IMR-90 (cell line): Measurements from ENCODE around the gene NADSYN1. TPM values are rescaled to one million over a fixed set of nuclear protein-coding genes. Genes with fewer than 3 reads are reported as not detected.

Experiments used
- ATAC-seq: fragments of 200-7000 bp; cut with Tn5 transposase; 2 replicates; pipeline ENCODE4 v1.9.1; 2020; ENCODE audit warnings: low read depth, mild to moderate bottlenecking, moderate library complexity
- BruUV-seq: library from RNA; stranded (reverse); fragments of 400-500 nt; replicated peaks from 2 replicates; lab custom pipeline; 2021; lab: Mats Ljungman, UMichigan
- CTCF ChIA-PET: fragments of 300-600 bp; formaldehyde crosslinking; extraction: SDS; loops from one replicate; lab custom pipeline; 2021; ENCODE audit warnings: antibody characterized with exemption; lab: Yijun Ruan, JAX
- POLR2A ChIA-PET: fragments of 300-600 bp; sonication (Branson Sonifier 250); formaldehyde crosslinking; loops from one replicate; lab custom pipeline; 2022; ENCODE audit warnings: antibody characterized with exemption; ENCODE audit not compliant: unreplicated experiment; lab: Charles Lee
- DNase-seq: peaks from one replicate; pipeline ENCODE4 v3.0.0; 2013
- H2AFZ ChIP-seq: replicated peaks from 2 replicates; pipeline ENCODE3; 2013; ENCODE audit warnings: low read length, mild to moderate bottlenecking; ENCODE audit not compliant: poor library complexity
- H2AK5ac ChIP-seq: 2 replicates; pipeline ENCODE4 v1.6.1; 2013; ENCODE audit warnings: low read depth, low read length, inconsistent platforms
- H2AK9ac ChIP-seq: replicated peaks from 2 replicates; pipeline ENCODE3; 2013; ENCODE audit warnings: mild to moderate bottlenecking, low read depth, low read length, moderate library complexity; ENCODE audit not compliant: poor library complexity
- H2BK120ac ChIP-seq: 2 replicates; pipeline ENCODE4 v1.6.1; 2013; ENCODE audit warnings: low read depth, low read length, inconsistent platforms
- H2BK15ac ChIP-seq: 3 replicates; pipeline ENCODE4 v1.6.1; 2013; ENCODE audit warnings: low read depth, low read length, inconsistent platforms
- H2BK20ac ChIP-seq: 2 replicates; pipeline ENCODE4 v1.6.1; 2013; ENCODE audit warnings: low read depth, mild to moderate bottlenecking, inconsistent platforms, low read length, moderate library complexity
- H2BK5ac ChIP-seq: 2 replicates; pipeline ENCODE4 v1.6.1; 2013; ENCODE audit warnings: mild to moderate bottlenecking, low read depth, low read length, inconsistent platforms; ENCODE audit not compliant: poor library complexity, severe bottlenecking
- H3K14ac ChIP-seq: replicated peaks from 2 replicates; pipeline ENCODE4 v1.6.1; 2013; ENCODE audit warnings: low read depth, low read length, inconsistent platforms
- H3K18ac ChIP-seq: 2 replicates; pipeline ENCODE4 v1.6.1; 2013; ENCODE audit warnings: low read depth, low read length, control low read depth
- H3K23ac ChIP-seq: 2 replicates; pipeline ENCODE4 v1.6.1; 2013; ENCODE audit warnings: low read depth, low read length, inconsistent platforms
- H3K27ac ChIP-seq: 2 replicates; pipeline ENCODE4 v1.5.1; 2013; ENCODE audit warnings: mild to moderate bottlenecking, control low read depth, low read length; ENCODE audit not compliant: insufficient read depth
- H3K27me3 ChIP-seq: 2 replicates; pipeline ENCODE4 v1.6.1; 2013; ENCODE audit warnings: low read length; ENCODE audit not compliant: control insufficient read depth, insufficient read depth
- H3K36me3 ChIP-seq: 2 replicates; pipeline ENCODE4 v1.6.1; 2013; ENCODE audit warnings: low read length, mixed read lengths; ENCODE audit not compliant: control insufficient read depth, insufficient read depth
- H3K4ac ChIP-seq: 2 replicates; pipeline ENCODE4 v1.6.1; 2013; ENCODE audit warnings: low read depth, low read length, inconsistent platforms
- H3K4me1 ChIP-seq: 2 replicates; pipeline ENCODE4 v1.6.1; 2013; ENCODE audit warnings: low read length, mixed read lengths; ENCODE audit not compliant: control insufficient read depth, insufficient read depth
- H3K4me2 ChIP-seq: 2 replicates; pipeline ENCODE4 v1.6.1; 2013; ENCODE audit warnings: low read depth, mild to moderate bottlenecking, control low read depth, low read length, moderate library complexity
- H3K4me3 ChIP-seq: 2 replicates; pipeline ENCODE4 v1.5.1; 2013; ENCODE audit warnings: low read depth, mild to moderate bottlenecking, control low read depth, low read length, moderate library complexity; ENCODE audit not compliant: insufficient read depth
- H3K56ac ChIP-seq: 2 replicates; pipeline ENCODE4 v1.6.1; 2013; ENCODE audit warnings: low read length, inconsistent platforms; ENCODE audit not compliant: insufficient read depth; ENCODE audit errors: extremely low read depth
- H3K79me1 ChIP-seq, 2 experiments: 2 replicates each; pipeline ENCODE4 v1.6.1; 2013; ENCODE audit warnings: low read length in 2 of 2, inconsistent platforms in 1 of 2, low read depth in 1 of 2
- H3K9ac ChIP-seq: 2 replicates; pipeline ENCODE4 v1.6.1; 2013; ENCODE audit warnings: low read depth, low read length, control low read depth
- H3K9me1 ChIP-seq: 2 replicates; pipeline ENCODE4 v1.6.1; 2013; ENCODE audit warnings: low read length, inconsistent platforms; ENCODE audit not compliant: insufficient read depth
- H3K9me3 ChIP-seq: 2 replicates; pipeline ENCODE4 v1.6.1; 2013; ENCODE audit warnings: low read length; ENCODE audit not compliant: control insufficient read depth, insufficient read depth
- H4K20me1 ChIP-seq: 2 replicates; pipeline ENCODE4 v1.6.1; 2013; ENCODE audit warnings: low read length, inconsistent platforms; ENCODE audit not compliant: insufficient read depth
- H4K5ac ChIP-seq: 2 replicates; pipeline ENCODE4 v1.6.1; 2013; ENCODE audit warnings: mild to moderate bottlenecking, low read depth, low read length, control low read depth
- H4K8ac ChIP-seq, 2 experiments: 2 replicates each; pipeline ENCODE4 v1.6.1; 2013; ENCODE audit warnings: low read depth in 2 of 2, low read length in 2 of 2, control low read depth in 1 of 2, inconsistent platforms in 1 of 2
- H4K91ac ChIP-seq: 2 replicates; pipeline ENCODE4 v1.6.1; 2013; ENCODE audit warnings: low read depth, low read length, inconsistent platforms; ENCODE audit not compliant: insufficient read depth
- BHLHE40 ChIP-seq: fragments of 150-350 bp; IDR thresholded peaks from 2 replicates; pipeline ENCODE4 v1.6.1; 2016; ENCODE audit warnings: mild to moderate bottlenecking, low read depth, low read length
- CEBPB ChIP-seq: IDR thresholded peaks from 2 replicates; pipeline ENCODE4 v1.6.1; 2012; ENCODE audit warnings: low read depth, low read length, improper control_type of control experiment
- CHD1 ChIP-seq: IDR thresholded peaks from 2 replicates; pipeline ENCODE4 v1.6.1; 2012; ENCODE audit warnings: low read depth, low read length, improper control_type of control experiment
- FOS ChIP-seq: fragments of 150-350 bp; IDR thresholded peaks from 2 replicates; pipeline ENCODE4 v1.6.1; 2016; ENCODE audit warnings: low read depth, low read length
- MAFK ChIP-seq: IDR thresholded peaks from 2 replicates; pipeline ENCODE4 v1.6.1; 2012; ENCODE audit warnings: low read depth, low read length, improper control_type of control experiment
- MAZ ChIP-seq: IDR thresholded peaks from 2 replicates; pipeline ENCODE4 v1.6.1; 2012; ENCODE audit warnings: low read depth, mild to moderate bottlenecking, low read length, improper control_type of control experiment, moderate library complexity, borderline replicate concordance
- MXI1 ChIP-seq: IDR thresholded peaks from 2 replicates; pipeline ENCODE4 v1.6.1; 2012; ENCODE audit warnings: low read depth, mild to moderate bottlenecking, low read length, moderate library complexity, borderline replicate concordance
- NFE2L2 ChIP-seq: fragments of 150-350 bp; IDR thresholded peaks from 2 replicates; pipeline ENCODE4 v1.6.1; 2016; ENCODE audit warnings: low read depth, mild to moderate bottlenecking, low read length
- POLR2A ChIP-seq: IDR thresholded peaks from 2 replicates; pipeline ENCODE4 v1.6.1; 2012; ENCODE audit warnings: mild to moderate bottlenecking, low read depth, low read length
- RAD21 ChIP-seq: IDR thresholded peaks from 2 replicates; pipeline ENCODE4 v1.6.1; 2012; ENCODE audit warnings: low read length, improper control_type of control experiment
- RCOR1 ChIP-seq: IDR thresholded peaks from 2 replicates; pipeline ENCODE4 v1.6.1; 2012; ENCODE audit warnings: mild to moderate bottlenecking, low read length, improper control_type of control experiment; ENCODE audit not compliant: insufficient replicate concordance
- RFX5 ChIP-seq: IDR thresholded peaks from 2 replicates; pipeline ENCODE4 v1.8.0; 2012; ENCODE audit warnings: low read depth, mild to moderate bottlenecking, low read length, moderate library complexity
- SMC3 ChIP-seq: fragments of 150-350 bp; IDR thresholded peaks from 2 replicates; pipeline ENCODE4 v1.6.1; 2016; ENCODE audit warnings: low read depth, mild to moderate bottlenecking, antibody characterized with exemption, low read length, moderate library complexity
- WGBS, 2 experiments: methylation state at CpG; one replicate each; pipeline versions ENCODE4 v1.1.5 to v1.1.7; 2013; ENCODE audit warnings: missing lambda C conversion rate in 2 of 2; ENCODE audit not compliant: insufficient read length in 1 of 2; ENCODE audit errors: extremely low coverage in 2 of 2; 5-methylcytosine and 5-hydroxymethylcytosine counted together
- dilution Hi-C: fragments of 300-500 bp; cut with HindIII; formaldehyde crosslinking; loops from one replicate; pipeline ENCODE4 v1.14.3; 2018; ENCODE audit warnings: low sequenced_read_pairs; ENCODE audit not compliant: unreplicated experiment
- in situ Hi-C: fragments of 300-500 bp; cut with MboI; formaldehyde crosslinking; loops from 3 replicates; pipeline ENCODE4 v1.14.3; 2019; ENCODE audit warnings: low sequenced_read_pairs, inconsistent platforms, mixed read lengths
- intact Hi-C: fragments of 100-400 bp; cut with micrococcal nuclease; formaldehyde crosslinking; loops from 2 replicates; pipeline ENCODE4 v1.10.0; 2022
- polyA plus RNA-seq, 3 experiments: library from polyadenylated mRNA; depleted of rRNA; stranded (reverse); fragments of >200 nt; gene quantifications; 2 replicates each; pipeline ENCODE4 v1.2.3, GENCODE V29; 2012; ENCODE audit warnings: low replicate concordance in 1 of 3
- total RNA-seq: library from RNA; depleted of rRNA; stranded (reverse); fragments of >200 nt; gene quantifications from 2 replicates; pipeline ENCODE4 v1.2.3, GENCODE V29; 2012
- TF ChIP-seq, protein P1 (sequence below): fragments of 150-350 bp; IDR thresholded peaks from 2 replicates; pipeline ENCODE4 v1.6.1; 2017; ENCODE audit warnings: mild to moderate bottlenecking, antibody characterized with exemption, low read length, low read depth
- TF ChIP-seq, protein P2 (sequence below): fragments of 150-350 bp; IDR thresholded peaks from 2 replicates; pipeline ENCODE4 v1.6.1; 2016; ENCODE audit warnings: low read depth, mild to moderate bottlenecking, low read length, moderate library complexity, borderline replicate concordance
- TF ChIP-seq, protein P3 (sequence below): conservative IDR thresholded peaks from 2 replicates; pipeline ENCODE4 v1.5.1; 2012; ENCODE audit warnings: mild to moderate bottlenecking, low read depth, low read length, improper control_type of control experiment

NADSYN1 gene
- total and polyA plus RNA-seq, 2 of the 4 experiments (the other 2 are of a cell fraction): 69.5 to 70.4 TPM

DNA sequence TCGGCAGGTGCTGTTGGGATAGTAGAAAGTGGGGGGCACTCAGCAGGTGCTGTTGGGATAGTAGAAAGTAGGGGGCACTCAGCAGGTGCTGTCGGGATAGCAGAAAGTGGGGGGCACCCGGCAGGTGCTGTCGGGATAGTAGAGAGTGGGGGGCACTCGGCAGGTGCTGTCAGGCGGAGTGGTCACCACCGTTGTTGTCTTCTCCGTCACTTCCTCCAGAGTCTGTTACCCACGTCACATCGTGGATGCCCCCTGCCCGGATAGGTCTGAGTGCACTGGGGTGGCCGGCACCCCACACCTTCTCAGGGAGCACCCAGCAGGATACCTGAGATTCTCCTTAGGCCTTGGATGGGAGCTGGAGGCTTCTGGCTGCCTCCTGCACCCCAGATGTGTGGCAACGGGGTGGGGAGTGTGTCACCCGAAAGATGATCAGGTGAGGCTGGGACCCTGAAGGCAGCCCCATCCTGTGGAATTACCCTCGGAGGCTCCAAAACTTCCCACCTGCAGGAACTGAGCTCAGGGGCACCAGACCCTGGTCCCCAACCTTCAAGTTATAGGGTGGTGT, 50.0 kb downstream of the NADSYN1 start:
- H3K4me2 ChIP-seq: no peak overlapping the region
- 0 out of 2 replicates have a peak, but pooled peaks cover 5% of the 10 kb centered on the region for H3K9me1 ChIP-seq
- no peak overlapping the region for H2AK5ac ChIP-seq
- ATAC-seq (no peak), DNase-seq (no peak)
- no peak overlapping the region for H4K8ac ChIP-seq
- H2BK20ac ChIP-seq: no peak overlapping the region
- H4K5ac ChIP-seq: no peak overlapping the region
- H2AK9ac ChIP-seq: no peak overlapping the region
- dilution Hi-C loops (no loop called here), in situ Hi-C loops (no loop called here), intact Hi-C loops (no loop called here)
- ChIA-PET CTCF (no interaction called here), POLR2A (no interaction called here)
- no peak overlapping the region for H3K4ac ChIP-seq
- H3K14ac ChIP-seq: no peak overlapping the region
- H3K9ac ChIP-seq: no peak overlapping the region
- no peak overlapping the region for H2BK15ac ChIP-seq
- no peak overlapping the region for H2BK5ac ChIP-seq
- no peaks in the 10 kb centered on the region for H3K79me1 ChIP-seq
- no peak overlapping the region for H2BK120ac ChIP-seq
- H4K20me1 ChIP-seq: no peaks in the 10 kb centered on the region
- no TSS peak for BruUV-seq
- H3K27ac ChIP-seq: no peak overlapping the region
- H3K4me1 ChIP-seq: no peaks in the 10 kb centered on the region
- no peaks in the 10 kb centered on the region for H3K9me3 ChIP-seq
- TF ChIP-seq RAD21 (no peak), RCOR1 (no peak), BHLHE40 (no peak), CEBPB (no peak), FOS (no peak), POLR2A (no peak), SMC3 (no peak), NFE2L2 (no peak), MXI1 (no peak), MAFK (no peak), RFX5 (no peak), CHD1 (no peak), MAZ (no peak)
- TF ChIP-seq, protein P1, sequence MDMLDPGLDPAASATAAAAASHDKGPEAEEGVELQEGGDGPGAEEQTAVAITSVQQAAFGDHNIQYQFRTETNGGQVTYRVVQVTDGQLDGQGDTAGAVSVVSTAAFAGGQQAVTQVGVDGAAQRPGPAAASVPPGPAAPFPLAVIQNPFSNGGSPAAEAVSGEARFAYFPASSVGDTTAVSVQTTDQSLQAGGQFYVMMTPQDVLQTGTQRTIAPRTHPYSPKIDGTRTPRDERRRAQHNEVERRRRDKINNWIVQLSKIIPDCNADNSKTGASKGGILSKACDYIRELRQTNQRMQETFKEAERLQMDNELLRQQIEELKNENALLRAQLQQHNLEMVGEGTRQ: no peak
- TF ChIP-seq, protein P2, sequence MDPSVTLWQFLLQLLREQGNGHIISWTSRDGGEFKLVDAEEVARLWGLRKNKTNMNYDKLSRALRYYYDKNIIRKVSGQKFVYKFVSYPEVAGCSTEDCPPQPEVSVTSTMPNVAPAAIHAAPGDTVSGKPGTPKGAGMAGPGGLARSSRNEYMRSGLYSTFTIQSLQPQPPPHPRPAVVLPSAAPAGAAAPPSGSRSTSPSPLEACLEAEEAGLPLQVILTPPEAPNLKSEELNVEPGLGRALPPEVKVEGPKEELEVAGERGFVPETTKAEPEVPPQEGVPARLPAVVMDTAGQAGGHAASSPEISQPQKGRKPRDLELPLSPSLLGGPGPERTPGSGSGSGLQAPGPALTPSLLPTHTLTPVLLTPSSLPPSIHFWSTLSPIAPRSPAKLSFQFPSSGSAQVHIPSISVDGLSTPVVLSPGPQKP: no peak
- TF ChIP-seq, protein P3, sequence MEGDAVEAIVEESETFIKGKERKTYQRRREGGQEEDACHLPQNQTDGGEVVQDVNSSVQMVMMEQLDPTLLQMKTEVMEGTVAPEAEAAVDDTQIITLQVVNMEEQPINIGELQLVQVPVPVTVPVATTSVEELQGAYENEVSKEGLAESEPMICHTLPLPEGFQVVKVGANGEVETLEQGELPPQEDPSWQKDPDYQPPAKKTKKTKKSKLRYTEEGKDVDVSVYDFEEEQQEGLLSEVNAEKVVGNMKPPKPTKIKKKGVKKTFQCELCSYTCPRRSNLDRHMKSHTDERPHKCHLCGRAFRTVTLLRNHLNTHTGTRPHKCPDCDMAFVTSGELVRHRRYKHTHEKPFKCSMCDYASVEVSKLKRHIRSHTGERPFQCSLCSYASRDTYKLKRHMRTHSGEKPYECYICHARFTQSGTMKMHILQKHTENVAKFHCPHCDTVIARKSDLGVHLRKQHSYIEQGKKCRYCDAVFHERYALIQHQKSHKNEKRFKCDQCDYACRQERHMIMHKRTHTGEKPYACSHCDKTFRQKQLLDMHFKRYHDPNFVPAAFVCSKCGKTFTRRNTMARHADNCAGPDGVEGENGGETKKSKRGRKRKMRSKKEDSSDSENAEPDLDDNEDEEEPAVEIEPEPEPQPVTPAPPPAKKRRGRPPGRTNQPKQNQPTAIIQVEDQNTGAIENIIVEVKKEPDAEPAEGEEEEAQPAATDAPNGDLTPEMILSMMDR: no peak
- H3K23ac ChIP-seq: no peak overlapping the region
- peaks cover 44% of the 10 kb centered on the region for H3K36me3 ChIP-seq
- H3K27me3 ChIP-seq: no peaks in the 10 kb centered on the region
- H3K56ac ChIP-seq: no peak overlapping the region
- WGBS, 2 experiments: 94% methylated on average over 8 of the region's 15 CpGs; no CpG with 5 or more reads in 1 of the 2 experiments
- H3K18ac ChIP-seq: no peak overlapping the region
- H2AFZ ChIP-seq: no peak overlapping the region
- H3K4me3 ChIP-seq: no peak overlapping the region
- H4K91ac ChIP-seq: no peak overlapping the region
